IPS DF 4.7 (cell line): ENCODE measurements around the gene RABGAP1L.
"Not testable (repeated sequence)": the region's sequence is repeated elsewhere in the genome, so short reads cannot be mapped to it uniquely, and the experiment has no call there.

Source experiments
- DNase-seq: peaks from one replicate; pipeline ENCODE4 v3.0.0-alpha.2; 2013; ENCODE audit warnings: low spot score; ENCODE audit errors: extremely low read depth

The RABGAP1L gene

DNA sequence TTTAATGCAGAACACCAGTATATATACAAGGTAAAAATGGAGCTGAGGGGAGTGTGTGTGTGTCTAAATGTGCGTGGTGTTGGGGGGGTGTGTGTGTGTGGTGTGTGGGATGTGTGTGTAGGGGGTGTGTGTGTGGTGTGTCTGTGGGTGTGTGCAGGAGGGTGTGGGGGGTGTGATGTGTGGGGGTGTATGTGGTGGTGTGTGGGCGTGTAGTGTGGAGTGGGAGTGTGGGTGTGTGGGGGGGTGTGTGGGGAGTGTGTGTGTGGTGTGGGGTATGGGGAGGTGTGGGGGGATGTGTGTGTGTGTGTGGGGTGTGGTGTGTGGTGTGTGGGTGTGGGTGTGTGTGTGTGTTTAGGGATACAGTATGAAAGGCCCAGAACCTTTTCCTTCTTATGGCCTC is 638.1 kb downstream of the RABGAP1L start:
- DNase-seq = no peak

DNA sequence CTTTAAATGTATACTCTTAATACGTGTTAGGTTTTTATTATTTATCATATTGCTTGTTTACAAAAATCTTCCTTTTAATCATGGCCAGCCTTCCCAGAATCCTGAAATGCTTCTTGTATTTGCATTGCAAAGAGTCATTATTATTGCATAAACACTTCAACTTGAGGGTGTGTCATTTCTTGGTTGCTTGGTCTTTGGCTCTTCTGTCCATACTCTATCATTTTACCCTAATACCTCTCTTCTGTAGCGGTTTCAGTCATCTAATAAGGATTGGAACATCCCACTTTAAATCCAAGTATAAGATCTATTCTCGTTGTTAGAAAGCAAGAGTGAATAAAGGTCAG is 639.8 kb downstream of the RABGAP1L start:
- no peak for DNase-seq

DNA sequence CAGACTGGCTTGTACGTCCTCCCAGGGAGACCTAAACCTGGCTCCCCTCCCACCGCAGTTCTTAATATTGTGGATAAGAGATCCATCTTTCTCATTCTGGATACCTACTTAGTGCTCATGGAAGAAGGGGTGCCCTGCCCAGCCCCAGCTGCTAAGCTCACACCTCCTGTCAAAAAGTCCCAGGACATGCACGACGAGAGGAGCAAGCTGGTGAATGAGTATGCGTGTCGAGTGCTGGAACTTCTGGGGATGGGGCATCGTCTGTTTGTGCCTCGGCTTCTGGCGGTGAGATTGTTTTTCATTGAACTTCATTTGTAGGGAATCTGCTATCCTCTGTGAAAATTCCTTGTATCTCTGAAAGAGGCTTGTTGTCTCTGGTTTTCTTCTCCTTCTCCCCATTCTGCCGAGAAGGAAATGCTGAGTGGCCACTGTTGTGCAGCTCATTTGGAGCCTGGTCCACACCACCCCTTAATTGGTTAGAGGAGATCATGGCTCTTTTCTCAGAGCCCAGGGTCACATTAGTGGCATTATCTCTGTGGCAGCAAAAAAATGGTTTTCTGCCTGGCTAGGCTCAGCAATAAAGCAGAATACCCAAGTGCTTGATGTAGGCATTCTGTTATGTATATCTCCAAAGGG is 641.0 kb downstream of the RABGAP1L start:
- DNase-seq = no peak

DNA sequence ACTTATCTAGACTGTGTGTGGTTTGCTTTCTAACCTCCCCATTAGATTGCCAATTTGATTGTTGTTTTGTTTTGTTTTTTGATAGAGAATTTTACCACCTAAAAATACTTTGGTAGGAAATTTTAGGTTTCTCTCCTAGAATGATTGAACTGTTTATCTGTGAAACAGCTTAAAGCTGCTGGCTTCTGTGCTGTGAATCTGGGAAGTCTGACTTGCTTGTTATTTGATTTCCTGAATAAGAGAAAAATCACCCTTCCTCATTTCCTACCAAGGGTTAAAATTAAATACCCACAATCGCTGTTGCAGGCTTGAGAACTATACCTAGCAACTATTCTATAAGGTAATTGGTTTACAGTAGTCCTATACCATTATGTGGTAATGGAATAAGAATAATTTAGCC is 641.6 kb downstream of the RABGAP1L start:
- DNase-seq = no peak

DNA sequence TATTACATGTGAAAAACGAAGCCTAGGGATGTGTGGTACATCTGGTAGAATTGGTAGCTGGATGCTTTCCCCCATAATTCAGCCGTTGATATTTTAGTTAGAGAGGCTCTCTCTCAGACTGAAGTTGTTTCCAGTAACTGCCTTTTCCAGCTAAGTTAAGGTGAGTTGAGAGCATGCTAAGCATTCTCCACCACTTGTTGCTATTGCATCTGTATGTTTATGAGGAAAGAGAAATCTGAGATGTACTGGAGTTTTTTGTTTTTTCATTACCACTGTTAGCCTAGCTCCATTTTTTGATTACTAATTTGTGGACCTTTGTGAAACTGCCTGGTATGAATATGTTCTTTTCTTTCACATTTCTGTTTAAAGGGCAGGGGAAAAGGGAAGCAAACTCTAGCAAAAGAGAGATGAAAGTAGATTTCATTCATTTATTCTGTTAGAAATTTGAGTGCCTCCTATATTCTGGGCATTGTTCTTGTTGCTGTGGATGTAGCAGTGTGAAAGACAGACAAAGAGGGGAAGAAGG is 650.5 kb downstream of the RABGAP1L start:
- DNase-seq = no peak

DNA sequence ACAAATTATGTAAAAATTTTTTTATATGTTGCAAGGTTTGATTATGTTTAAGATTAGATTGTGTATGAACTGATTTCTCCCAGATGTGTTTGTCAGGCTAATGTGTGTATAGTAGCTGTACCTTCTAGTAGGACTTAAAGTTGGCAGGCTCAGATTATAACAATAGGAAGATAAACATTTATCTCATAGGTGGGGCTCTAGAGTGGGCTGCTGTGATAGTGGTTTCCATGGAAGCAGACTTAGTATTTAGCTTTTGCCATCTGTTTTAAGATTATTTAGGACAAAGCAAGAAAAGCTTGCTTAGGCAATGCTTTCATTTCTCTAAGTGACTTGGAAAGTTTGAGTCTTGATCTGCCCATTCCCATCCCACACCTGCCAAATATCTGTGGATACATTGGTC is 652.7 kb downstream of the RABGAP1L start:
- DNase-seq = no peak

DNA sequence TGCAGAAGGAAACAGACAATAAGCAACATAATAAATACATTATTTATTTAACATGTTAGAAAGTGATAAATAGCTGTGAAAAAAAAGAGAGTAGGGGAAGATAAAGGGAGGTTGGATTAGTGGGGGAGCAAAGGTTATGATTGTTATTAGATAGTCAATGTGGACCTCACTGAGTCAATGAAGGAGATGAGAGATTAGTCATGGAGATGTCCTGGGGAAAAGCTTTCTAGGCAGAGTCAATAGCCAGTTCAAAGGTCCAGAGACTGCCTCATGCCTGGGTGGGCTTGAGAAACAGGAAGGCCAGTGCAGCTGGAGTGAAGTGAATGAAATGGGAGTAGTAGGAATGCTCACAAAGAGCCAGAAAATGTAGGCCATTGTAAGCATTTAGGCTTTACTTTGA is 653.3 kb downstream of the RABGAP1L start:
- DNase-seq = no peak

DNA sequence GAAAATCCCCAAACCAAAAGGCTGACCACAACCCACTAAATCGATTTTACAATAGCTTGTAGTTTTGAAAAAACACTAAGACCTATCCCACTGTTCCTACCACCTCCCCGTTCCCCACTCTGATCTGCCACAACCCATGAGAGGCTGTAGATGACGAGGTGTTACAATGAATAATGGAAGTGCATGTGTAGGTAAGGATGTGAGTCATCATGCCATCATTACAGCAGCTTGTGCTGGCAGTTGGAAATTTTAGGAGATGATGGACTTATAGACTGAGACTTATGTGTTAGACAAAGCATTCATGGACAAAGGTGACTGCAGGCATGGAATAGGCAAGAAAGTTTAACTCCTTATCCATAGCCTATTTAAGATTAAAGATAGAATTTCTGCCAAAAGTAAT is 655.7 kb downstream of the RABGAP1L start:
- DNase-seq = no peak

DNA sequence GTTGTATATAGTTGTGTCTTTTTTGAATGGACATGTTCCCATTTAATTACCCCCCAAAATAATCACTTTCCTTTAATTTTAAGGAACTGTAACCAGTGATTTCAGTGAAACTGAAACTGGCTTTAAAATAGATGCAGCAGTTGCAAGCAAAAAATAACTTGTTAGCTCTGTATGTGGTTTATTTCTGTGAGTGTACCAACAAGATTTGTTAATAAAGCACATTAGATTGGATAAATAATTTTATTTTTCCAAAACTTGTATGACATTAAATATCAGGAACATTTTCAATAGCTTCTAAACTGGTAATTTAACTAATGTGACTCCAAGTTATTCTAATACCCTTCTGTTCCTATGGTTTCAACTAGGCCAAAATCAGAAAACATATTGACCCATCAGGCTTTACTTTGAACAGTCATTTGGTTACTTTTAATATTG is 656.2 kb downstream of the RABGAP1L start:
- no peak for DNase-seq

DNA sequence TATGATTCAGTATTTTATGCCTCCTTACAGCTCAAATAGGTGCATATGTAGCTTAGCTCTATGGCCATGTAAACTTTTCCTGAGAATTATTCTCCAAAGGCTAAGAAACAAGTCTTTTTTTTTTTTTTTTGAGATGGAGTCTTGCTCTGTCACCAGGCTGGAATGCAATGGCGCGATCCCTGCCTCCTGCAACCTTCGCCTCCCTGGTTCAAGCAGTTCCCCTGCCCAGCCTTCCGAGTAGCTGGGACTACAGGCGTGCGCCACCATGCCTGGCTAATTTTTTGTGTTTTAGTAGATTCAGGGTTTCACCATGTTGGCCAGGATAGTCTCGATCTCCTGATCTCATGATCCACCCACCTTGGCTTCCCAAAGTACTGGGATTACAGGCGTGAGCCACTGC is 657.3 kb downstream of the RABGAP1L start:
- DNase-seq = not testable (repeated sequence)

DNA sequence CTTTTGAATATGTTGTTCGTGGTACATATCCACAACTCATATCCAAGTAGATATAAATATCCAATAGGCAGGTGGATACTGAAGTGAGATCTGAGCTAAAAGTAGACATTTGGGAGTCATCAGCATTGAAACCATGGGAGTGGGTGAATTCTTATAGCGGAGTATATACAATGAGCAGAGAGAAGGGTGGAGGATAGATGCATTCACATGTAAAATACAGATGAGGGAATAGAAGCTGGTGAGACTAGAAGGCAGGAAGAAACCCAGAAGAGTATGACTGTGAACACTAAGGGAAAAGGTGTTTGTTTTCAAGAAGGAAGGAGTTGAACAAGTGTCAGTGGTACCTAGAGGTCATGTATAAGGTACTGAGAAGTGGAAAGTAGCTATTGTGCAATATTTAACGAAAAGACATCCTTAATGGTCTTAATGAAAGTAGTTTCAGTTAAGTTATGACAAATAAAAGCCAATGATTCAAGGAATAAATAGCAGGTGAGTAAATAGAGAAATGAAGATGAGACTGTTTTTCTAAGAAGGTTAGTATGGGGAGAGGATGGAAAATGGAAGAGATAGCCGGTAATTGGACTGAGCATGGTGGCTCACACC is 658.8 kb downstream of the RABGAP1L start:
- DNase-seq = no peak

DNA sequence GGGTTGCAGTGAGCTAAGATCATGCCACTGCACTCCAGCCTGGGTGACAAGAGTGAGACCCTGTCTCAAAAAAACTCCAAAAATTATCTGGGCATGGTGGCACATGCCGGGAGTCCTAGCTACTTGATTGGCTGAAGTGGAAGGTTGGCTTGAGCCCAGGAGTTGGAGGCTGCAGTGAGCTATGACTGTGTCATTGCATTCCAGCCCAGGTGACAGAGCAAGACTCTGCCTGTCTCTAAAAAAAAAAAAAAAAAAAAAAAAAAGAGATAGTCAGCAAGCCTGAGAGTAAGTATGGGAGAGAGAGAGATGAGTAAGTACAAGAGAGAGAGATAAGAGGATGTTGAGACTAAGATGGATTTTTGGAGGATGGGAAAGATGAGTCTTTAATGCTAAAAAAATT is 659.6 kb downstream of the RABGAP1L start:
- no peak for DNase-seq

DNA sequence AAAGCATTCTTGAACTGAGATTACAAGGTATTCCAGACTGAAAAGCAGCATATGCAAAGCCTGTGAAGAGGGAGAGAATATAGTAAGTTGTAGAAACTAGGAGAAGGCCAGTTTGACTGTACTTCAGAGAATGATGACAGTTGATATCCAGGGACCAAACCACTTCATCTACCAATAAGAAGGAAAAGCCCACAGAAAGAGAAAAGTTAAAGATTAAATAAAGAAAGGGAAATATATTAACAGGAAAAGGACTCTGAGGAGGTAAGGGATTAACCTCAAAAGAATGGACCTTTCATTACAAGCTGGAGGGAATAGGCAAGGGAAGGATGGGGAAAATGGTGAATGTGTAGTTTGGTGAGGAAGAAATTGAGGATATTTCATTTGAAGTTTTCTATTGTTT is 660.3 kb downstream of the RABGAP1L start:
- DNase-seq = no peak

DNA sequence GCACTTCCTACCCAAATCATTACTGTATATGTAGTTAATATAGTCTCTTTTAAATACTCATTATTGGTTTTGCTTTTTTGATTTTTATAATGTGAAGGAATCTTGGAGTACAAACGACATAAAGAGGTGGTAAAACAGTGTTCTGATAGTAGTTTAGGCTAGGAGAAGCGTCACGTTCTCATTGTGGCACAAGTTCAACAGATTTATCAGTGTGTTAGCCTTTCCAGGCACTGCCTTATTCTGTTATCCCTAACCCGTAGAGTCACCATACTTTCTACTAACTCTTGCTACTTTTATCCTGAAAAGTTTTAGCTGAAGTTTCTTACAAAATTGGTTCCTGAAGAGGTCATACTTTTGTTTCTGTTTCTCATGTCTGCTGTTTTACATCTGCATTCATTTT is 665.8 kb downstream of the RABGAP1L start:
- DNase-seq = no peak

DNA sequence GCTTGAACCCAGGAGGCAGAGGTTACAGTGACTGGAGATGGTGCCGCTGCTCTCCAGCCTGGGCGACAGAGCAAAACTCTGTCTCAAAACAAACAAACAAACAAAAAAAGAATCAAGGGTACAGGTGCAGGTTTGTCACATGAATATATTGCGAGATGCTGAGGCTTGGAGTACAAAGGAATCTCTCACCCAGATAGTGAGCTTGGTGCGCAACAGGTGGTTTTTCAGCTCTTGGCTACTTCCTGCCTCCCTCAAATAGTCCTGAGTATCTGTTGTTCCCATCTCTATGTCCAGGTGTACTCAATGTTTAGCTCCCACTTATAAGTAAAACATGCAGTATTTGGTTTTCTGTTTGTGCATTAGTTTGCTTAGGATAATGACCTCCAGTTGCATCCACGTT is 666.5 kb downstream of the RABGAP1L start:
- DNase-seq = no peak

DNA sequence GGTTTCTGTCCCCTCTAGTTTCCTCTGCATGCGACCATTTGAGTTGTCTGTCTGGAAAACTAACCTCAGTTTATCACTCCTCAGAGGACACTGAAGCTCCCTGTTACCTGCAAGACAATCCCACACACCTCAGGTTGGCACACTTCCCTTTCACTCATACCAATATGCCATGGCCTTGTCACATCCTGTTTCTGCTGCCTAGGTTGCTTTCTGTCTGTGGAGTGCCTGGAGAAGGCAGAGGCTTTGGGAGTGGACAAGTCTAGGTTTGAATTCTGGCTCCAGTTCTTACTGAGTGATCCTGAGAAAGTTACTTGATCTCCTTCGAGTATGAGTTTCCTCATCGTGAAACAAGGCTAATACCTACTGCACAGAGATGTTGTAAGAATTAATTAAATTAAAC is 668.9 kb downstream of the RABGAP1L start:
- DNase-seq = no peak

DNA sequence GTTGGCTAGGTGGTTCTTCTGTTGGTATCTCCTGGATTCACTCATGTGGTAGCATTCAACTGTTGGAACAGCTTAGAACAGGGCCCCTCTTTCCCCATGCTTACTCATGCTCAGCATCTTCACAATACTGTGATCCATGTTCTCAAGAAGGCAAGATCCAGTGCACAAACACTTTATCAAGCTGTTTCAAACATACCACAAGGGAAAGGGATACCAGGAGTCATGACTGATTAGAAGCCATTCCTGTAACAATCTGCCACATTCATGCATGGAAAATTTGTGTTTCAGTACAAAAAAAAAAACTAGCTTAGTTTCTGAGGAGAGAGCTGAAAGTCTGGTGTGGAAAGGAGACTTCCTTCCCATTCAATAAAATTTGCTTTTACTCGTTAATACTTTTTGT is 670.7 kb downstream of the RABGAP1L start:
- no peak for DNase-seq

DNA sequence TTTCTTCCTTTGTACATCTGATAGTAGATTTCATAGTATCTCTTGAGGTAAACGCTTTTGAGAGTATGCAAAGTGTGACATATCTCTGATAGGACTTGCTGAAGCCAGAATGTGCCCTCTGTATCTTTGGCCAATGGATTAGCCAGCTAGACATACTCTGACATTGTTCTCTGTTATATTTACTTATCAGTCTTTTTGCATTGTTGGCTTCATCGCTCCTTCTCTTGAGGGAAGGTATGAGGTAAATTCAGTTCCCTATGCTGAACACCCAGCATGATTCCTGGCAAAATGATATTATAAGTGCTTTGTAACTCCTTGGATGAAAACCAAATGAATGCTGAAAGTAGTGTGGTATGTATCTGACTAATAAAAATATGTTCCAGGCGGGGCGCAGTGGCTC is 677.2 kb downstream of the RABGAP1L start:
- DNase-seq = no peak

DNA sequence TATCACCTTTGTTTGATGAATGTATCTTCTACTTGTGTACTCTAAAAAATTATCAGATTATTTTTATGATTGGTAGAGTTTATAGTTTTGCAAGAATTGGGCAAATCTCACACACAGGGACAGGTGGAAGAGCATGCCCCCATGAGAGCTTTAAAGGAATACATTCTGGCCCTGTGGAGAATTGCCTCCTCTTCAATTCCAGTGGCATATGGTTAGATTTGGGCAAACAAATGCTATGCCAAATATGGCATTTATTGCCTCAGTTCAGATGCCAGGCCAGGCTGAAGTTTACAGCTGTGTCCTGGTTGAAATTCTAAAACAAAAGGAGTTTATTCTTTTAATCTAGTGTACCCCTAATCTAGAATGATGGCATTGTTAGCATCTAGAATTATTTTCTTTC is 678.1 kb downstream of the RABGAP1L start:
- DNase-seq = no peak

DNA sequence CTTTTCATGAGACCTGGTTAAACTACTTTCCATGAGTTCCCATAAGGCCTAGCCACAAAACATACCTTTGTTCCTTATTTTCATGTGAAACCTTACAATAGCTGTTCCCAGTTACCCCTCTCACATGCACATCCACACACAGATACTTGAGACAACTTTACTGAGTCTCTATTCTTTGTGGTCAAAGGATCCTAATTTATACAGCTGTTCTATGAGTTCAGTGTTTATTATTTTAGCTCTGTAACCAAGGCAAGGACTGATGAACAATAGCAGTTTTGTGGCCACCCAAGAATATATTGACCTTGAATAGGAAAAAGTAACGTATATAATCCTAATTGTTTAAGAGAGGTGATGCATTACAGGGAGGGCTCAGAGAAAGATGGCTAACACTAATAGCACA is 679.9 kb downstream of the RABGAP1L start:
- DNase-seq = no peak

DNA sequence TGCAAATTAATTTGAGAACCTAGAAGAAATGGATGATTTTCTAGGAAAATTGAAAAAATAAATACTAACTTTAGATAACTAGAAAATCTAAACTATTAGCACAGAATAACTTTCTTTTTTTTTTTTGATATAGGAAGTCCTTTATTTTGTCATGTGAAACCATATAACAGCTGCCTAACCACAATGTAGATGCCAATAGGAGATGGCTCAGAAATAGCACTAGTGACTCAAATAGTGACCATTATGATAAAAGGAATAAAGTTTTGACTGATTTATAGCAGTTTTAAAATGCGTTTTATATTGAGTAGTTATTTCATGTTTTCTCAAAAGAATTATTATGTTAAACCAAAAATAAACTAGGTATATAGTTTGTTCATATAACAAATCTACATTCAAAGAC is 682.4 kb downstream of the RABGAP1L start:
- no peak for DNase-seq

DNA sequence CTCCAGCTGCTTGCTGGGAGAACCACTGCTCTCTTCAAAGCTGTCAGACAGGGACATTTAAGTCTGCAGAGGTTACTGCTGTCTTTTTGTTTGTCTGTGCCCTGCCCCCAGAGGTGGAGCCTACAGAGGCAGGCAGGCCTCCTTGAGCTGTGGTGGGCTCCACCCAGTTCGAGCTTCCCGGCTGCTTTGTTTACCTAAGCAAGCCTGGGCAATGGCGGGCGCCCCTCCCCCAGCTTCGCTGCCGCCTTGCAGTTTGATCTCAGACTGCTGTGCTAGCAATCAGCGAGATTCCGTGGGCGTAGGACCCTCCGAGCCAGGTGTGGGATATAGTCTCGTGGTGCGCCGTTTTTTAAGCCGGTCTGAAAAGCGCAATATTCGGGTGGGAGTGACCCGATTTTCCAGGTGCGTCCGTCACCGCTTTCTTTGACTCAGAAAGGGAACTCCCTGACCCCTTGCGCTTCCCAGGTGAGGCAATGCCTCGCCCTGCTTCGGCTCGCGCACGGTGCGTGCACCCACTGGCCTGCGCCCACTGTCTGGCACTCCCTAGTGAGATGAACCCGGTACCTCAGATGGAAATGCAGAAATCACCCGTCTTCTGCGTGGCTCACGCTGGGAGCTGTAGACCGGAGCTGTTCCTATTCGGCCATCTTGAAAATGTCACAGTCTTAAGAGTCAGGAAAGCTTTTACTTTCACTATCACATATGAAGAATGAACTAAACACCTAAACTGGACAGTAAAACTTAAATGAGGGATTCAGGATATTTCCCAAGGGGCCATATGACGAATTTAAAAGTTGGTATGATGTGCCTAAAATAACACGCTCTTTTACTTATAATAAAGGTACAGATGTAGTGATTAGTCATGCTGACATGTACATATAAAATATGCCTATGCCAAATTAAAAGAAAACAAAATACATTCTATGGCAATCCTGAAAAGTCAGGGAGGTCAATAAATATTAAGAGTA is 689.6 kb downstream of the RABGAP1L start:
- DNase-seq = not testable (repeated sequence)
